HG03095 (cell line): ENCODE measurements around the gene VASN.
"Not testable (repeated sequence)": the region's sequence is repeated elsewhere in the genome, so short reads cannot be mapped to it uniquely, and the experiment has no call there.

Experiments used
- ATAC-seq: cut with Tn5 transposase; IDR thresholded peaks from one replicate; pipeline ENCODE4 v1.9.1; 2021; ENCODE audit warnings: moderate library complexity; ENCODE audit not compliant: unreplicated experiment

Gene VASN

GRCh38 chr16:4371357-4372000 lies at the start of gene VASN:
Gene VASN, plus strand, starts transcription at chr16:4371848. Its CDS starts 9,030 bp downstream, at chr16:4380878.
- ATAC-seq, result peak; percentile 68

GRCh38 chr16:4322121-4323052 lies 49.3 kb upstream of the VASN start:
- ATAC-seq, result no peak

GRCh38 chr16:4323071-4323844 lies 48.4 kb upstream of the VASN start:
- ATAC-seq, result no peak

- ATAC-seq, result no peak
These were observed 47.7 kb upstream of the VASN start for GRCh38 chr16:4323845-4324488.

- ATAC-seq, result no peak
These were observed 47.0 kb upstream of the VASN start for GRCh38 chr16:4324492-4325252.

GRCh38 chr16:4325253-4325758 lies 46.3 kb upstream of the VASN start:
- no peak for ATAC-seq

GRCh38 chr16:4327386-4328045 lies 44.1 kb upstream of the VASN start:
- ATAC-seq, result no peak

- no peak for ATAC-seq
These were observed 43.4 kb upstream of the VASN start for GRCh38 chr16:4328046-4328781.

- no peak for ATAC-seq
These were observed 42.6 kb upstream of the VASN start for GRCh38 chr16:4328782-4329775.

- no peak for ATAC-seq
These were observed 41.3 kb upstream of the VASN start for GRCh38 chr16:4330277-4330874.

- ATAC-seq, result no peak
These were observed 39.6 kb upstream of the VASN start for GRCh38 chr16:4332083-4332482.

- no peak for ATAC-seq
These were observed 38.9 kb upstream of the VASN start for GRCh38 chr16:4332623-4333307.

GRCh38 chr16:4333308-4333638 lies 38.4 kb upstream of the VASN start:
- no peak for ATAC-seq

- ATAC-seq, result not testable (repeated sequence)
These were observed 37.9 kb upstream of the VASN start for GRCh38 chr16:4333714-4334113.

GRCh38 chr16:4334724-4335495 lies 36.7 kb upstream of the VASN start:
- no peak for ATAC-seq
